D341Med (cell line): ENCODE data around the gene CBLIF.
"Not testable (repeated sequence)": the region's sequence is repeated elsewhere in the genome, so short reads cannot be mapped to it uniquely, and the experiment has no call there.

Experiments used
- DNase-seq: peaks from one replicate; pipeline ENCODE4 v3.0.0; 2012; ENCODE audit warnings: low spot score

The CBLIF gene

GRCh38 chr11:59845399-59845798, at the start of gene CBLIF:
CBLIF (minus strand) TSS chr11:59845499; CDS start chr11:59845453, 46 bp downstream.
- no peak for DNase-seq

- DNase-seq, result no peak
Observed at GRCh38 chr11:59894616-59895015, 49.3 kb upstream of the CBLIF start.

- DNase-seq, result no peak
Observed at GRCh38 chr11:59891781-59892181, 46.5 kb upstream of the CBLIF start.

GRCh38 chr11:59887156-59887555, 41.9 kb upstream of the CBLIF start:
- DNase-seq, result not testable (repeated sequence)

- DNase-seq, result no peak
Observed at GRCh38 chr11:59883597-59883996, 38.3 kb upstream of the CBLIF start.

GRCh38 chr11:59879567-59879966, 34.3 kb upstream of the CBLIF start:
- no peak for DNase-seq

- DNase-seq, result no peak
Observed at GRCh38 chr11:59878575-59878974, 33.3 kb upstream of the CBLIF start, which contains the start of gene OOSP3. OOSP3 (plus strand) TSS chr11:59878782; CDS start chr11:59878809, 27 bp downstream.

- no peak for DNase-seq
Observed at GRCh38 chr11:59877784-59878183, 32.5 kb upstream of the CBLIF start.

- no peak for DNase-seq
Observed at GRCh38 chr11:59877325-59877724, 32.0 kb upstream of the CBLIF start.

- DNase-seq, result no peak
Observed at GRCh38 chr11:59875856-59876519, 30.7 kb upstream of the CBLIF start.

- DNase-seq, result no peak
Observed at GRCh38 chr11:59872076-59872475, 26.8 kb upstream of the CBLIF start.

- DNase-seq, result no peak
Observed at GRCh38 chr11:59867946-59868345, 22.6 kb upstream of the CBLIF start.

GRCh38 chr11:59866836-59867235, 21.5 kb upstream of the CBLIF start:
- DNase-seq, result no peak

- DNase-seq, result no peak
Observed at GRCh38 chr11:59866397-59866796, 21.1 kb upstream of the CBLIF start, which contains the start of gene TCN1. TCN1 (minus strand) TSS chr11:59866487; CDS start chr11:59866470, 17 bp downstream.

- DNase-seq, result no peak
Observed at GRCh38 chr11:59865031-59865430, 19.7 kb upstream of the CBLIF start.

GRCh38 chr11:59862252-59862651, 17.0 kb upstream of the CBLIF start:
- no peak for DNase-seq

- no peak for DNase-seq
Observed at GRCh38 chr11:59859673-59860072, 14.4 kb upstream of the CBLIF start.

- no peak for DNase-seq
Observed at GRCh38 chr11:59857439-59858434, 12.4 kb upstream of the CBLIF start.

GRCh38 chr11:59854871-59855270, 9.6 kb upstream of the CBLIF start:
- DNase-seq, result no peak

- not testable (repeated sequence) for DNase-seq
Observed at GRCh38 chr11:59851416-59851815, 6.1 kb upstream of the CBLIF start.

GRCh38 chr11:59849551-59849950, 4.3 kb upstream of the CBLIF start:
- not testable (repeated sequence) for DNase-seq

- no peak for DNase-seq
Observed at GRCh38 chr11:59849129-59849528, 3.8 kb upstream of the CBLIF start.

- not testable (repeated sequence) for DNase-seq
Observed at GRCh38 chr11:59848439-59848838, 3.1 kb upstream of the CBLIF start.
